Uterus (tissue), 4 donors: ENCODE data around the gene ANKLE2. TPM values are rescaled to one million over a fixed set of nuclear protein-coding genes. Genes with fewer than 3 reads are reported as not detected.

Source experiments
- DNase-seq, 2 donors: peaks; one replicate each; pipeline ENCODE4 v3.0.0-alpha.2; 2019 to 2020
- H3K27ac ChIP-seq, 2 donors: fragments of 200-600 bp; sonication (generic); 1 replicate in 1 of 2; 2 replicates in 1 of 2; pipeline ENCODE4 v1.5.1; 2016 to 2018
- H3K27me3 ChIP-seq, 2 donors: fragments of 200-600 bp; sonication (generic); one replicate each; pipeline ENCODE4 v1.5.1; 2018 to 2019; ENCODE audit warnings: control low read depth in 1 of 2
- H3K36me3 ChIP-seq, 2 donors: fragments of 200-600 bp; sonication (generic); one replicate each; pipeline ENCODE4 v1.5.1; 2019; ENCODE audit warnings: control low read depth in 1 of 2
- H3K4me1 ChIP-seq, 2 donors: fragments of 200-600 bp; sonication (generic); one replicate each; pipeline ENCODE4 v1.5.1; 2018 to 2019; ENCODE audit warnings: control low read depth in 1 of 2
- H3K4me3 ChIP-seq, 2 donors: fragments of 200-600 bp; sonication (generic); 1 replicate in 1 of 2; 2 replicates in 1 of 2; pipeline ENCODE4 v1.5.1; 2018 to 2019; ENCODE audit warnings: mild to moderate bottlenecking in 1 of 2
- H3K9me3 ChIP-seq, 2 donors: fragments of 200-600 bp; sonication (generic); one replicate each; pipeline ENCODE4 v1.5.1; 2019; ENCODE audit warnings: control low read depth in 1 of 2
- CTCF ChIP-seq, 4 experiments: fragments of 200-600 bp in 2 of 4; fragments of 450-650 bp in 2 of 4; sonication (generic) in 2 of 4; IDR thresholded peaks; one replicate each; pipeline ENCODE4 v1.5.1; 2016 to 2019; ENCODE audit warnings: antibody characterized with exemption in 4 of 4, mild to moderate bottlenecking in 2 of 4, moderate library complexity in 1 of 4
- POLR2A ChIP-seq, 2 donors: fragments of 450-650 bp; IDR thresholded peaks; one replicate each; pipeline ENCODE4 v1.6.1; 2016; ENCODE audit warnings: antibody characterized with exemption in 2 of 2, mild to moderate bottlenecking in 1 of 2, moderate library complexity in 1 of 2
- intact Hi-C: fragments of 100-400 bp; cut with DNase I; formaldehyde crosslinking; loops from one replicate; pipeline ENCODE4 v1.15.1; 2023; ENCODE audit warnings: low total_unique reads
- total RNA-seq, 4 donors: library from RNA; depleted of rRNA in 3 of 4; stranded (reverse); fragments of >200 nt in 3 of 4; gene quantifications; one replicate each; pipeline versions ENCODE4 v1.1.0 to v1.2.4, GENCODE V29; 2014 to 2023
- donor health status: DM: yes; HTN: yes; CAD: no.

The ANKLE2 gene
- total RNA-seq, 4 donors from 2014 or later: 21.2 to 87.4 (median 69.6) TPM

DNA sequence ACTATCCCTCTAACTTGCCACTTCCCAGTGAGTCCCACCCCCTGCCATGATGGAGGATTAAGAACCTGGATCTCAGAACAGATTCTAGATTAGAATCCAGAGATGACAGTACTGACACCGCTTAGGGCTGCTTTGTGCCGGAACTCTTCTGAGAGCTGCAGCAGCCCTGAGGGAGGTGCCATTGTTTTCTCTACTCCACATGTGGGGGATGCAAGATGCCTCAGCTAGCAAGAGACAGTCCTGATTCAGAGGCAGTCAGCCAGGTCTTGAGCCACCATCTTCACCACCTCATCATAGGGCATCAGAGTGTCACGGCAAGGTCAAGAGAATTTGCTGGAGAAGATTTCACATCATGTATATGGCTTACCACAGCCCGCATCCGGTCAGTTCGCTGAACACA, 54.4 kb downstream of the ANKLE2 start:
- no peaks in the 10 kb centered on the region for H3K27me3 ChIP-seq
- no peak for DNase-seq
- H3K4me1 ChIP-seq: no peaks in the 10 kb centered on the region
- intact Hi-C loops: no loop called here
- no peaks in the 10 kb centered on the region for H3K9me3 ChIP-seq
- H3K4me3 ChIP-seq: no peak overlapping the region
- no peak for TF ChIP-seq CTCF (IDR thresholded peaks at IDR 0.05)
- no peak for TF ChIP-seq POLR2A (IDR thresholded peaks at IDR 0.05)
- no peaks in the 10 kb centered on the region for H3K36me3 ChIP-seq
- no peak overlapping the region for H3K27ac ChIP-seq

DNA sequence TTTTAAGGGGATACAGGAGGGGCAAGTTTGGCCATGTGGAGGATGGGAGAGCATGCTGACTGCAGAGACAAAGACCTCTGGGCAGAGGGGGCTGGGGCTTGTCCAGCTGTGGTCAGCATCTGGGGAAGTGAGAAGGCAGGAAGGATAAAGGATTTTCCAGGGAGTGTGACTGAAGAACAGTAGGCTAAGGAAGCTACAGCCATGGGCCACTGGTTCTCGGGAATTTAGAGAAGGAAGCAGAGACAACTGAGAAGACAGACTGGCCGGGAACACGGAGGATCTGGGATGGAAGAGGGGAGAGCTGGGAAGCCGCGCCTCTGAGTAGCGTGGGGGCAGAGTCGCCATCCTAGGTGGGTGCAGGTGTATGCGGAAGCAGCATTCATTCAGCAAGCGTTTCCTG, 58.0 kb downstream of the ANKLE2 start:
- H3K4me1 ChIP-seq: no peaks in the 10 kb centered on the region
- no peak overlapping the region for H3K4me3 ChIP-seq
- no peak for DNase-seq
- H3K27me3 ChIP-seq: no peaks in the 10 kb centered on the region
- H3K27ac ChIP-seq: no peak overlapping the region
- H3K9me3 ChIP-seq: no peaks in the 10 kb centered on the region
- TF ChIP-seq CTCF (IDR thresholded peaks at IDR 0.05): no peak
- H3K36me3 ChIP-seq: no peaks in the 10 kb centered on the region
- intact Hi-C loops: no loop called here

GRCh38 chr12:132702640-132703039, 59.0 kb downstream of the ANKLE2 start:
- no peak overlapping the region for H3K27ac ChIP-seq
- DNase-seq: no peak
- no peaks in the 10 kb centered on the region for H3K4me1 ChIP-seq
- no peak overlapping the region for H3K4me3 ChIP-seq
- intact Hi-C loops: no loop called here
- no peaks in the 10 kb centered on the region for H3K9me3 ChIP-seq
- no peaks in the 10 kb centered on the region for H3K36me3 ChIP-seq
- H3K27me3 ChIP-seq: no peaks in the 10 kb centered on the region
- TF ChIP-seq CTCF (IDR thresholded peaks at IDR 0.05) (no peak), POLR2A (IDR thresholded peaks at IDR 0.05) (no peak)

GRCh38 chr12:132700212-132700822, 61.3 kb downstream of the ANKLE2 start:
- Histone ChIP-seq H3K9me3 (no peaks in the 10 kb centered on the region), H3K27me3 (no peaks in the 10 kb centered on the region), H3K36me3 (no peaks in the 10 kb centered on the region), H3K4me1 (no peaks in the 10 kb centered on the region), H3K4me3 (no peak overlapping the region), H3K27ac (no peak overlapping the region)
- no peak for DNase-seq
- TF ChIP-seq CTCF (IDR thresholded peaks at IDR 0.05): no peak
- no peak for TF ChIP-seq POLR2A (IDR thresholded peaks at IDR 0.05)
- intact Hi-C loops: no loop called here

- DNase-seq: no peak
- Histone ChIP-seq H3K36me3 (no peaks in the 10 kb centered on the region), H3K9me3 (no peaks in the 10 kb centered on the region), H3K27ac (no peak overlapping the region), H3K4me3 (no peak overlapping the region), H3K27me3 (no peaks in the 10 kb centered on the region), H3K4me1 (no peaks in the 10 kb centered on the region)
- TF ChIP-seq CTCF (IDR thresholded peaks at IDR 0.05): no peak
- TF ChIP-seq POLR2A (IDR thresholded peaks at IDR 0.05): no peak
- intact Hi-C loops: no loop called here
Measured at GRCh38 chr12:132698341-132698740, 63.3 kb downstream of the ANKLE2 start.
